Measurements from ENCODE around the gene CCDC127.

The CCDC127 gene

DNA sequence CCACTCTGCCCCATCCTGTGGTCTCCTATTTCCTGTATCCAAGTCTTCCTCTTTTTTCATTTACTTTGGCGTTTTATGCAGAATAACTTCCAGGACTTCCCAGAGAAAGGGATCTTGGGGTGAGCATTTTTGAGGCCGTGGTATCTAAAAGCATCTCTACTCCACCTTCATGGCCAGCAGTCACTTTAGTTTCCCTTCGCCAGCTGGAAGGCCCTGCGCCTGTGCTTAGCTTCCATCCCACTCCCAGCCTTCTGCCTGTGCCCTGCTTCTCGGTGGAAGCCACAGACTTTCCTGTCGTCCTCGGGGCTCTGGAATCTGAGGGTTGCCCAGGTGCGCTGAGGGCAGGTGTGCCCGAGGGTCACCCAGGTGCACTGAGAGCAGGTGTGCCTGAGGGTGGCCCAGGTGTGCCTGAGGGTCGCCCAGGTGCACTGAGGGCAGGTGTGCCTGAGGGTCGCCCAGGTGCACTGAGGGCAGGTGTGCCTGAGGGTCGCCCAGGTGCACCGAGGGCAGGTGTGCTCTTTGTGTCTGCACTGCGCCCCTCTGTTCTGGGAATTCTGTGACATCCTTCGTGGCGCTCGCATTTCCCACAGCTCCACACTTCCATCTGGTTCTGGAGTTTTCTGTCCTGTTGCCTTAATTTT lies 59.0 kb downstream of the CCDC127 start:
- no peak for TF ChIP-seq CTCF (IDR thresholded peaks at IDR 0.05; ENCODE audit: insufficient read depth, low read length, poor library complexity, severe bottlenecking)
- Histone ChIP-seq H3K36me3 (ENCODE audit: control insufficient read depth, insufficient read depth, low read length) (no peaks in the 10 kb centered on the region), H3K27me3 (replicated peaks; ENCODE audit: control insufficient read depth, insufficient read depth, low read length) (no peaks in the 10 kb centered on the region; the same call in 1 of the 2 replicates), H3K4me3 (replicated peaks; ENCODE audit: low read depth, low read length) (no peak overlapping the region)
- no peak for DNase-seq (ENCODE audit: extremely low read depth, insufficient read length)

- H3K36me3 ChIP-seq (ENCODE audit: control insufficient read depth, insufficient read depth, low read length): no peaks in the 10 kb centered on the region
- no peak for TF ChIP-seq CTCF (IDR thresholded peaks at IDR 0.05; ENCODE audit: insufficient read depth, low read length, poor library complexity, severe bottlenecking)
- H3K27me3 ChIP-seq (replicated peaks; ENCODE audit: control insufficient read depth, insufficient read depth, low read length): no peaks in the 10 kb centered on the region; the same call in 1 of the 2 replicates
- no peak overlapping the region for H3K4me3 ChIP-seq (replicated peaks; ENCODE audit: low read depth, low read length)
- no peak for DNase-seq (ENCODE audit: extremely low read depth, insufficient read length)
Observed at GRCh38 chr5:157801-158200, 60.2 kb downstream of the CCDC127 start.

- no peak for DNase-seq (ENCODE audit: extremely low read depth, insufficient read length)
- TF ChIP-seq CTCF (IDR thresholded peaks at IDR 0.05; ENCODE audit: insufficient read depth, low read length, poor library complexity, severe bottlenecking): no peak
- no peaks in the 10 kb centered on the region; the same call in 1 of the 2 replicates for H3K27me3 ChIP-seq (replicated peaks; ENCODE audit: control insufficient read depth, insufficient read depth, low read length)
- no peak overlapping the region for H3K4me3 ChIP-seq (replicated peaks; ENCODE audit: low read depth, low read length)
- no peaks in the 10 kb centered on the region for H3K36me3 ChIP-seq (ENCODE audit: control insufficient read depth, insufficient read depth, low read length)
Observed at GRCh38 chr5:157126-157715, 60.7 kb downstream of the CCDC127 start.

DNA sequence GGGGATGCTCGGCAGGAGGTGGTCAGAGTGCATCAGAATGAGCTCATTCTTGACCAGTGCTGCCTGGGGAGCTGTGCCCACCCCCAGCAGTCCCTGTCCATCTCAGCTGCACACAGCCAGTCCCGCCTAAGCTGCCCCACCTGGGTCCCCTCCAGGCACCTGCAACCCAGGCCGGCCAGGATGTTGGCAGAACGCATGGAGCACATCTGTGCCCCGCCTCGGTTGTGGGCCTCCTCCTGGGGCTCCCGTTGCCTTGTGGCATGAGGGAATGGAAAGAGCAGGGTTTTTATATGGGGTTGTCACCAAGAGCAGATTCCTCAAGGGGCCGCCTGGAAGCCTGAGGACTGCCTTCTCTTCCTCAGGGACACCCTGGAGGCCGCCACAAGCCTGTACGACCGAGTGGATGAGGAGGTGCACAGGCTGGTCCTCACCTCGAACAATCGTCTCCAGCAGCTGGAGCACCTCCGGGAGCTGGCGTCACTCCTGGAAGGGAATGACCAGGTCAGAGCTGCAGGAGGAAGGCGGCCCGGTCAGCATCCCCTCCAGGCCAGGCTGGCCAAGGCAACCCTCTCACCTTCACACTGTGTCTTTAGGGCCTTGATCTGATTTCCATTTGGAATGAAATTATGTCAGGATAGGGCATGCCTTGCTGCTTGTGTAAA lies 61.4 kb downstream of the CCDC127 start:
- no peak for DNase-seq (ENCODE audit: extremely low read depth, insufficient read length)
- no peak for TF ChIP-seq CTCF (IDR thresholded peaks at IDR 0.05; ENCODE audit: insufficient read depth, low read length, poor library complexity, severe bottlenecking)

DNA sequence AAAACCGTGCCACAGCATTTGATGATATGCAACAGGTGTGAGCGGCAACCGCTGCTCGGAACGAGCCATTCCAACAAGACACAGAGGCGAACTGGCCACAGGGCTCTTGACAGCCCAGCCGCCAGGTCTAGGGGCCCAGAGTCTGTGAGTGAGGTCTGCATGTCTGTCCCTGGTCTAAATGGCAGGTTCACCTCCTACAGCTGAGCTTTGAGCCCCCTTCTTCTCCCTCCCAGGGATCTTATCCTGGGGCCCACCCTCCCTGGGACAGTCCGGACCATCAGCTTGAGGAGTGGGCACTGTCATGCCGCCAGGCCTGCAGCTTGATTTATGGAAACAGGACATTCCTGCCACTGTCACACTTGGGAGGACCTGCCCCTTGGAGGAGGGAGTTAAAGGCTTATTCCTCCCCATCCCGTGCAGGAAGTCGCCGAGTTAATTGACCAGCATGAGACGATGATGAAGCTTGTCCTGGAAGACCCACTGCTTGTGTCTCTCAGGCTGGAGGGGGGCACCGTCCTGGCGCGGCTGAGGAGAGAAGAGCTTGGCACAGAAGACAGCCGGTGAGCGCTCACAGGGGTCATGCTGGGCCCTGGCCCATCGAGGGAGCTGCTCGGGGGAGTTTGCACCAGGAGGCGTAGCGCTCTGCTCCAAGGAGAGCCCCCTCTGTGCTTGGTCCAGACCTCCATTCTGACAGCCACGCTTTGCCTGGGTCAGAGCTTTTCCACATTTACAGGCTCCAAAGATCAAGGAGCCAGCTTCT lies 62.1 kb downstream of the CCDC127 start:
- no peak for DNase-seq (ENCODE audit: extremely low read depth, insufficient read length)
- H3K4me3 ChIP-seq (replicated peaks; ENCODE audit: low read depth, low read length): no peak overlapping the region
- no peaks in the 10 kb centered on the region for H3K27me3 ChIP-seq (replicated peaks; ENCODE audit: control insufficient read depth, insufficient read depth, low read length)
- no peak for TF ChIP-seq CTCF (IDR thresholded peaks at IDR 0.05; ENCODE audit: insufficient read depth, low read length, poor library complexity, severe bottlenecking)
- H3K36me3 ChIP-seq (ENCODE audit: control insufficient read depth, insufficient read depth, low read length): no peaks in the 10 kb centered on the region

More for the DNA sequence above, 61.4 kb downstream of the CCDC127 start:
- H3K4me3 ChIP-seq (replicated peaks; ENCODE audit: low read depth, low read length): no peak overlapping the region
- H3K27me3 ChIP-seq (replicated peaks; ENCODE audit: control insufficient read depth, insufficient read depth, low read length): no peaks in the 10 kb centered on the region
- no peaks in the 10 kb centered on the region for H3K36me3 ChIP-seq (ENCODE audit: control insufficient read depth, insufficient read depth, low read length)

All from GM06990 (cell line).